GM21576 (cell line): Measurements from ENCODE around the gene TMLHE.
"Not testable (repeated sequence)": the region's sequence is repeated elsewhere in the genome, so short reads cannot be mapped to it uniquely, and the experiment has no call there.

Experiments
- ATAC-seq: cut with Tn5 transposase; IDR thresholded peaks from one replicate; pipeline ENCODE4 v1.9.1; 2021; ENCODE audit warnings: mild to moderate bottlenecking, moderate library complexity; ENCODE audit not compliant: unreplicated experiment

The TMLHE gene

GRCh38 chrX:155505296-155505695, 107.5 kb downstream of the TMLHE start:
- no peak for ATAC-seq

GRCh38 chrX:155495134-155495533, 117.6 kb downstream of the TMLHE start:
- not testable (repeated sequence) for ATAC-seq

DNA sequence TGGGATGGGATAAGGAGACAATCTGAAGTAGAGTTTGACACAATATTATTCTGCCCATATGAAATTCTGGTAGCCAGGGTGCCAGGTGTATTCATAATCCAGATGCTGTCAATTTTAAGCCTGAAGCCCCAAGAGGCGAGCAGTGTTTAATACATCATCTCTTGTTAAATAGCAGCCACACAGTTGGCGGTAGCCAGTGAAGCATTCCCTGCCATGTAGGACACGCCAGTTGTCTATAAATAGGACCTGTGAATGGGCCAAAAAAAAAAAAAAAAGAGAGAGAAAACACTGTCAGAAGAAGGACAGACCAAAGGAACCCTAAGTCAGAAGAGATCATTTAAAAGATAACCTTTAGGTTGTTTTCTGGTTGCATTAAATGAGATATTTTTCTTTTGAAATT, 121.3 kb downstream of the TMLHE start:
- ATAC-seq, result not testable (repeated sequence)

DNA sequence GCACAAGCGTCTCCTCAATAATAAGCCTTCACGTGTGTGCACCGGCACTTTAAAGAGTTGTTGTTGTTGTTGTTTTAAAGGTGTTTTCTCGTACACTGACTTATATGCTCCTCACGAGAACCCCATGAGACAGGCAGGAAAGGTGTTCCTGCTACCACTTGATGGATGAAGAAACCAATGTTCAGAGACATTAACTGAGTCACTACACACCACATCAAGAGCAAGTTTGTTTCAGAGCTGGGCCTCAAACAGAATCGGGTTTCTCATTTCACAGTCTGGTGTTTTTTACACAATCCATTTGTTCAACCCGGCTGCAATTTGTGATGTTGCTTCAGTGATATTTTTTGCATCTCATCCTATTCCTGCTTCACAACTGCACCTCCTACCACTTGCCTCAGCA, 135.6 kb downstream of the TMLHE start:
- not testable (repeated sequence) for ATAC-seq

DNA sequence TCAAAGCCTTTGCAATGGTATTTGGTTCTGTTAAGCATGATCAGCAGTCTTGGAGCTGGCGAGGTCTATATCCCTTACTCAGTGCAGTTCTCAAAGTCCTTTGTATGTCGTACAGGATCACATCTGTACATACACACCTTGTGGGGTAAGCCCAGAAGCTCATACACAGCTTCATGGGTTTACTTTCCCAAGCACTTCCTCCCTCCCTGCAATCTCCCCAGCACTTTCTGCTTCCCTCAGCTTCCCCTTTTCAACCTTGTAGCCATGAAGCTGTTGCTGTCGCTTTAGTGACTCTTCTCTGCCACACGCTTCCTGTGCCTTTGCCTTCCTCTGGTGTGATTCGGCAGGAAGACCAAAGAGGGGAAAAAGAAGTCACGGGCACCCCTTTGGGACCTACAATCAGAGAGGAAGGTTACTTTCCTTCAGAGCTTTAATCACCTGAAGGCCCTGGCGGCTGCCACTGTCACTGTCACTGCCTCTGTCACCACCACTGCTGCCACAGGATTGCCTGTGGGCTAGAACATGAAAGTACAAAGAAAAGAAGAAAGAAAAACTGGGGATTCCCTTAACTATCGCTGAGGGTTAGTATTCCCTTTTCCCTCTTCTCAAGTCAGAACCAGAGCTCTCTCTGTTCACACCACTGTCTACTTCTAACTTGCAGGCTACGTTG, 146.3 kb downstream of the TMLHE start:
- peak; percentile 76 for ATAC-seq

- ATAC-seq, result not testable (repeated sequence)
Measured at GRCh38 chrX:155460501-155460900, 152.3 kb downstream of the TMLHE start.

GRCh38 chrX:155458471-155458870, 154.3 kb downstream of the TMLHE start, which contains the start of gene F8A3:
F8A3 (minus strand) TSS chrX:155458620; CDS start chrX:155458600, 20 bp downstream.
- peak; percentile 71 for ATAC-seq

DNA sequence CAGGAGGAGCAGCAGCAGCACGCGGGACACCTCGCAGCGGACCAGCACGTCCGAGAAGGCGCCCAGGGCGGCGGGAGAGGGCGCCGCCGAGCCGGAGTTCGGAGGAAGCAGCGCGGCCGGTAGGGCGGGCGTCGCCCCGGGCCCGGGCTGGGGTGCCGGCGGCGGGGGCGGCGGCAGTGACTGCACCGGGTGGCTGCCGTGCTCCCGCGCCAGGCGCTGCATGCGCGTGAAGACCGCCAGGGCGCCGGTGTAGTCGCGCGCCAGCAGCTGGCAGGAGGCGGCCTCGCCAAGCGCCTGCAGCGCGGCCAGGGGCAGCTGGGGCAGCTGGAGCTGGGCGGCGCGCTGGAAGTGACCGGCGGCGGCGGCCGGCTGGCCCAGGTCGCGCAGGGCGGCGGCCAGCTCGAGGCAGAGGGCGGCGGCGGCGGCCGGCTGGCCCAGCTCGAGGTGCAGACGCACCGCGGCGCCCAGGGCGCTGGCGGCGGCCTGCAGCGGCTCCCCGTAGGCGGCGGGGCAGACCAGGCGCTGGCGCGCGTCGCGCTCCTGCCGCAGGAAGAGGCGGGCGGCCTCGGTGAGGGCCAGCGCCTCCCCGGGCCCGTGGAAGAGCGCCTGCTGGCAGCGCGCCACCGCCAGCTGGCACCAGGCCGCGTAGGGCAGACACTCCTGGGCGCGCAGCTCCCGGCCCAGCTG, 154.8 kb downstream of the TMLHE start:
- ATAC-seq, result peak; percentile 51

GRCh38 chrX:155441097-155441496, 171.7 kb downstream of the TMLHE start:
- ATAC-seq, result no peak
